NCI-H2081 treated with DMSO at 0.1 percent for 48 hours (cell line): ENCODE results near the gene STX7.

ENCODE experiments used
- DNase-seq: peaks from one replicate; lab custom pipeline; 2025; lab: John Stamatoyannopoulos, UW

STX7 gene

DNA sequence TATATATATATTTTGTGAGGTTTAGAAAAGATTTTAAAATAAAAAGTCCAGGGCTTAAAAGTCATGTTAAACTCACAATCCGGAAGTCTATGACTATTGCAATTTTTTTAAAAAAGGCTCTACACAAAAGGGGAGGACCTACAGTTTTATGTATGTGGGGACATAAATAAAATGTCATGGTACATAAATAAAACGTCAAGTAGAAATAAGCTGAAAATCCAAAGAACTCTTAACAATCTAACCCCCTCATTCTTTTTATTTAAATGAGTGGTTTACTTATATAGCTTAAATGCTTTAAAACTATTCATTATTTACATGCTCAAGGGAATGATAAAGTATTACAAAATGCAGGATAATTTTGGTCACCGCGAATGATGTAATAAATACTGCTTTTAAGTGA lies 36.2 kb downstream of the STX7 start:
- DNase-seq: no peak

DNA sequence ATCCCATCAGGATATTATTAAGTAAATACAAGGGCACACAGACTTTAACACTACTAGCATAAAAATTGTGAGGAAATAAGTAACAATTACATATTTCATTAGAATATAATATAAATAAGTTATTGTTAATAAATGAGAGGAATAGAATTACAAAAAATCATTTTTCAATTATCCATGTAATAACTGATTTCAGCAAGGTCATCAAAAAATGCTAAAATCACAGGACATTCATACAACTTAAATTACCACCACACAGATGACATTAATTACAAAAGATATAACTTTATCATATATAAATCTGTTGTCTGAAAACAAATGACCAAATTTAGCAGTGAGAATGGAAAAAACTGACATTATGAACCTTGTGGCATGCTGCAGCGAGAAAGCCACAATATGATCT lies 37.0 kb downstream of the STX7 start:
- DNase-seq: no peak

DNA sequence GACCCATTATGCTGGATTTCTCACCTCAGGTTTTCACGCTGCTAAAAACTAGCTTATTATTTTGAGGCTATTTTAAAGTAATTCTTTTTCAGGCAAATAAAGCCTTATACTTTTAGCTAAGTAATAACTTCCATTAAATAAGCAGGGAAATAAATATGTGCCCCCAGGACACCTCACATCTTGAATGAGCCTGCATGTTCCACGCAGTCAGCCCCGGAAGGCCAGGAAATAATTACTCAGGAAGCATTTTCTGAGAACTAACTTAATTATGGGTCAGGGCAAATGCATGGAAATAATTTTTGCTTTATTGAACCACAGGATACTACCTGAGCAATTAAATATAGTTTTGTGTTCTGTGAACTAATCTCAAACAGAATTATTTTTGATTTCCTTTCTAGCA lies 41.1 kb downstream of the STX7 start:
- DNase-seq: no peak

DNA sequence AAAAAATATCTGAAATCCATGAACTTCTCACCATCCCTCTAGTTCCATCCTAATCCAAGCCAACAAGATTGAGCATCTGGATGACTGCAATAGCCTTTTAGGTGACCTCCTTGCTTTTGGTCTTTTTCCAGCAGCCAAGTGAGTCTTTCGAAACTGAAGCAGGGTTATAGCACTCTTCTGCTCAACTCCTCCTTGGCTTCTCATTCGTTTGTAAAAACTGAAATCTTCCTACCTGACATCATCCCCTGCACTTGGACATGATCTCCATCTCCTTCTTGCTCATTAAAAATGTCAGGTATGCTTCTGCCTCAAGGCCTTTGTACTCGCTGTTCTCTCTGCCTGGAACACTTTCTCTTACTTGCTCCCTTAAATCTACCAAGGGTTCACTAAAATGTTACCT lies 46.0 kb downstream of the STX7 start:
- DNase-seq: no peak

DNA sequence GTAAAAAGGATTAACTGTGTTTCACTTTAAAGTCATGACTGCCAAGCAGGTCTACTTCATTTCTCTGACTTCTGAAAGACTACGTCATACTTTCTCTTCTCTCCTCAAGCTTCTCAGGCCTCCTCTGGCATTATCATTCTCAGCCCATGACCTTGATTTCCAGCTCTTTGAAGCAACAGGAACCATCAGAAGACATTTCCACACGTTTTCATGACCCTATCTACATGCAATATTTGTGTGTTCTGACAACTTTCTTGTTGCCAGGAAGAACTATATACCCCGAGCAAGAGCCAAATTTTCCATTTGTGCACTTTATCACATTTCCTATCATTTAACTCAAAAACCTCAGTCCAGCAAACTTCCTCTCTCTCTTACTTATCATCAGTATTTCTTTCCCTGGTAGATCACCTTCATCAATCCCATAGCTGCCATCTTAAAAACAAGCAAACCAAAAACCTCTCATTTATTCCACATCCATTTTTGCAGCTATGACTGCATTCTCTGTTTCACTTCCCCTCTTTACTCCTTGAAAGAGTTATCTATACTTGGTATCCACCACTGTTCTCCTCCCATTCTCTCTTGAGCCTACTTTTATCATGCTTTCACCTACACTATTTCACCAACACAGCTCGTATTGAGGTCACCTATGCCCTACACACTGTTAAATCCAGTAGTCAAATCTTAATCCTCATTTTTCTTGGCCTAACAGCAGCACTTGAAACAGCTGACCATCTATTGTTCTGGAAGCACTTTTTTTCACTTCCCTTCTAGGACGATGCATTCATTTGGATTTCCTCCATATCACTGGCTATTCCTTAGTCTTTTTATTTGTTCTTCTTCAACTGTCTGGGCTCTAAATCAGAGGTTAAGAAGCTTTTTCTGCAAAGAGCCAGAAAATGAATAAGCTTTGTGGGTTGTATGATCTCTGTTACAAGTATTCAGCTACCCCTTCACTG lies 47.1 kb downstream of the STX7 start:
- DNase-seq: no peak

DNA sequence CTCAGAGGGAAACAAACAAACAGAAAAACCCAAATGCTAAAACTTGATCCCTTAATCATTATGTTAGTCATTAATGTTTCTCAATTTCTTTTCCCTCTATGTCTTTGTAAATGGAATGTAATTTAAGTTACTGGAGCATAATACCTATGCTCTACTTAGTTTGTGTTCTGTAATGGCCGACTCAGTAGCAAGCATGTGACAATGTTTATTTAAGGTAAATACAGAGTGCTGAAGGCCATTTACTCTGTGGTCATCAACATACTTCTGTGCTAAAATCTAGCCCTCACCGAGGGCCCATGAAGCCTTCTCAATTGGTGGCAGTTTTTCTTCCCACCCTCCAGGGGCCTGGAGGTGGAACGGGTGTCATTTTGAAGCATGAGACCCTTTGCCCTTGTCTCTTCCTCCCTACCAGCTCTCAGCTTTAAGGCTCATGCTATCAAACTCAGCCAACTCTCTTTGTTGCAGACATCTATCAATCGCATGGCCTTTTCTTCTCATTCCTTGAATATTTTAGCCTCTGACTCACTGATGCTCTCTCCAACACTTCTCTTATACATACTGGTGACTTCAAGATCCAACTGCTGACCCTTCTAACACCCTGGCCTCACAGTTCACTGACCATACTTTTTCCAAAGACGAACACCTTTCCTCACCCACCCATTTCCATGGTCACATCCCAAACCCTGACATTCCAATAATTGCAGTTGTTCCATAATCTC lies 48.2 kb downstream of the STX7 start:
- no peak for DNase-seq

DNA sequence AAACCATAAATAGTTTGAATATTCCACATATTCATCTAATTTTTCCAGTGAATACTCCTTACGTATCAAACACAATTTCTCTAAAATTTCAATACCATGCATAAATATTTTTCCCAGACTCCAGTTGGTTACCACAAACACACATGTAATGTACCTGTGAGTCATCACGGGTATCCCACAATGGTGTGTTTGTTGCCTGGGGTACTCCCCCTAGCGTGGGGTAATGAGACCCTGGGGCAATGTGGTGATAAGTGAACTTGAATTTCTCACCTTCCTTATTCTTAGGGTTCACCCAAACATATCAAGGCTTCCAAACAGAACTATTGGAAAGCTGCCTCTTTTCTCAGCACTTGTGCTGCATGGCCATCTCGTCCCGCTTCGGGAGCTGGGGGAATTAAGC lies 51.0 kb downstream of the STX7 start:
- no peak for DNase-seq

DNA sequence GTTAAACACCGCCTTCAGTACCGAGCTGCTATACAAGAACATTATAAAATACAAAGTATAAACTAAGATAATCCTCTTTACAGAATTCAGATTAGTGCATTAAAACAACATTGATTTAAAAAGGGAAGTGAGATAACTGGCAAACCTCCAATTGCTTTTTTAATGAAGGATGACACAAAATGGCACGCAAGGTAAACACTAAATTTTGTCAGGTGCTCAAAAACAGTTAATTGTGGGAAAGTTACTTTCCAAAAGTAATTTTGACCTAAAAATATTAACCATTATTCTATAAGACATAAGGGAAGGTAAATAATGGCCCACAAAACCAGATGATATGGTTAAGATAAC lies 53.3 kb downstream of the STX7 start:
- DNase-seq: no peak

DNA sequence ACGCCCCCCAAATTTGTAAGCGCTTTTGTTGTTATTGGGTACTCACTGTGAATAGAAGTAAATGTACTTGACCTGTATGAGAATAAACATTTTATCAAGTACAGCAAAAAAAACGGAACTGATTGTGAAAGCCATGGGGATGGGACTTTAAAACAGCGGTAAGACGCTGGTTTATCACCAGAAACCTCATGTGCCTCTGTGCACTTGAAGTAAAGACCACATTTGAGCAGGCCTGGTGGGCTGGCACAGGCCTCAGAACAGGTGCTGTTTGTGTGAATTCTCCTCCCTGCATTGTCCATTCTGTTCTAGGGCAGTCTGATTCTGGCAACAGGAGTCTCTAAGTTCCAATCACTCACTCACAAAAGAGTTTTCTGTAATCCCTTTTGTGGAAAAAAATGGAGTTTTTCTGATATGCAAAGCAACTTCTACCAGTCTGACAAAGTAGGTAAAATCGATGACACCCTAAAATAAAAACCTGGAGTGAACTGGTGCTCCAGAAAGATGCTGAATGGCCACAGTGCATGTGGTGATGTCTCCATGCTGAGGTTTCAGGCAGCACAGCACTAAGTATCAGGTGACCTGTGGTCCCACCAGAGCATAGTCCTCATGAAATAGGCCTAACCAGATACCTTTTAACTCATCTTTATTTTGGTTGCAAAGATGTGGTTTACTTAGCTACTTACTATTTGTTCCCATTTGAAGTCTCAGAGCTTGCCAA lies 53.9 kb downstream of the STX7 start:
- DNase-seq: no peak

DNA sequence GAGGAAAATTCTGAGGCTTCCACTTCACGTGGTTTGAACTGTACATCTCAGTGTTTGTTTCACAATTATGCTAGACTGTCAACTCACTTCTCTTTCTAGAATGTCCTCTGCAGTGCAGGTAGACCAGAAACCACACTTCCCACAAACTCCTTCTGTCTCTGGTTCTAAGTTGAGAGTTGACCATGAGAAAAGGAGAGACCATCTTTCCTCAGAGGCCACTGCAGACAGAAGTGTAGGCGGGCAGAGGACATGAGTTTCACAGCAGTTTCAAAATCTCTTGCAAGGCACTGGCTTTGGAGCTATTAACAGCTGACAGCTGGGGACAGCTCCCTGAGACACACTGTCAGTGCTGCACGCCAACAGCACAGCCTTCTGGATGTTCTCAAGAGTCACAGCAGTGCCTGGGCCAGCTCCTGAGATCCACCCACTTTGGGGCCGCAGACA lies 56.2 kb downstream of the STX7 start:
- no peak for DNase-seq

- DNase-seq: no peak
These were observed 66.1 kb downstream of the STX7 start for GRCh38 chr6:132446855-132447241.

DNA sequence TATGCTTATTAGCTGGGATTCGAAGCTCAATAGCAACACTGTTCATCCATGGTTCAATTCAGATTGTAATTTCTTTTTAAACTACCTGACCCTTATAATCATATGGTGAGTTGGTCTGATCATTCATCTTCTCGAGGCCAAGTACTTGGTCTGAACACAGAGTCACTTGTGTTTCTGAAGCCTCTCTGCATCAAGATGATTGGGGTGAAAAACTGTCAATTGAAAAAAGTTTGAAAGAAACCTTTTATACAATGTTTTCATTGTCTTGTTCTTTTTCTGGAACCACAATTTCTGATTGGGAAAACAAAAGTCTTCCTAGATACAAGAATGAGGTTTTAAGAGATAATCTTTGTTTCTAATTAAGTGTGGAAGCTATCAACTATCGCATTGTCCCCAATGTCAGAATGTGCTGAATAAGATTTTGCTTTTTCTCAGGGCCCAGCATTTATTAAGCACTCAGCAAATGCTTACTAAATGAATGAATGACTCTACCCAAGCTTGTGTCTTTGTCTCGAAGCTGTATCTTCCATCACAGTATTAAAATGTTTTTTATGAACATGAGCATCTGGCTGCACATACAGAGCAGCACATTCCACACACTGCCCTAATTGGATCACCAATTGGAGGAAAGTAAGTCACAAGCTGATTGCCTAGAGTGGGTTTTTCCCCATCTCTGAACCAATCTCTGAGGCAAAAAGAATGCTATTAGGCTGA lies 66.6 kb downstream of the STX7 start:
- DNase-seq: no peak

- DNase-seq: no peak
These were observed 67.5 kb downstream of the STX7 start for GRCh38 chr6:132445201-132445951.

DNA sequence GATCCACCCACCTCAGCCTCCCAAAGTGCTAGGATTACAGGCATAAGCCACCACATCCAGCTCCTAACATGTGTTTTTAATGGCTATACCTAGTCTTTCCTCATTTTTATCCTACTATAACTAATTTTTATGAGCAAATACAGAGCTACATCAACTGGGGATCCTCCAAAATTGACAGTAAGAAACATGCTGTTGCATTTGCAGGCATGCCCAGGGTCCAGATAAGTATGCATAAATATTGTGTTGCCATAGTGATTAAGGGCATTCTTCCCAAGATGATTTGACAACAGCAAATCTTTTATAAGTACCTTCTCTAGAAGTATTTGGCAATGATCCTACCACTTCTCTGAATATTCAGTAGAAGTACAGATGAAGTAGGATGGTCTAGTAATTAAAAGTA lies 69.7 kb downstream of the STX7 start:
- DNase-seq: no peak

GRCh38 chr6:132430110-132430509 lies 82.8 kb downstream of the STX7 start:
- no peak for DNase-seq

DNA sequence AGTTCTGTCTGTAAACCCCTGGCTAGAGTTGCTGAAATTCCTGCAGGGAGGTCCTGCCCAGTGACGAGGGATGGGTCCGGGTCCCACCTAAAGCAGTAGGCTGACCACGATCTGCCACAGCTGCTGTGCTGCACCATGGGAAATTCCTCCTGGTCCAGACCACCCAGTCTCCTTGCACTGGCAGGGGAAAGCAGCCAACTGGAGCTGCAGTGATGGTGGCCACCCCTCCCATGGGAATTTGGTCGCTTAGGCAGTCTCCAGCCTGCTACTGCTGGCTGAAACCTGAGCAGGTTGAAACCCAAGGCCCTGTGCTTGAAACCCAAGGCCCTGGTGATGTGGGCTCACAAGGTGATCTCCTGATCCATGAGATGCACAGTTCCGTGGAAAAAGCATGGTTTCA lies 87.7 kb downstream of the STX7 start:
- no peak for DNase-seq

DNA sequence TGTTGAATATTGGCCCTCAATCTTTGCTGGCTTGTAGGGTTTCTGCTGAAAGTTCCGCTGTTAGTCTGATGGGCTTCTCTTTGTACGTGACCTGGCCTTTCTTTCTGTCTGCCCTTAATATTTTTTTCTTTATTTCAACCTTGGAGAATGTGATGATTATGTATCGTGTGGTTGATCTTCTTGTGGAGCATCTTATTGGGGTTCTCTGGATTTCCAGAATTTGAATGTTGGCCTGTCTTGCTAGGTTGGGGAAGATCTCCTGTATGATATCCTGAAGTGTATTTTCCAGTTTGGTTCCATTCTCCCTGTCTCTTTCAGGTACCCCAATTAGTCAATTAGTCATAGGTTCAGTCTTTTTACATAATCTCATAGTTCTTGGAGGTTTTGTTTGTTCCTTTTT lies 89.1 kb downstream of the STX7 start:
- DNase-seq: no peak

GRCh38 chr6:132418235-132418965 lies 94.5 kb downstream of the STX7 start:
- DNase-seq: no peak

DNA sequence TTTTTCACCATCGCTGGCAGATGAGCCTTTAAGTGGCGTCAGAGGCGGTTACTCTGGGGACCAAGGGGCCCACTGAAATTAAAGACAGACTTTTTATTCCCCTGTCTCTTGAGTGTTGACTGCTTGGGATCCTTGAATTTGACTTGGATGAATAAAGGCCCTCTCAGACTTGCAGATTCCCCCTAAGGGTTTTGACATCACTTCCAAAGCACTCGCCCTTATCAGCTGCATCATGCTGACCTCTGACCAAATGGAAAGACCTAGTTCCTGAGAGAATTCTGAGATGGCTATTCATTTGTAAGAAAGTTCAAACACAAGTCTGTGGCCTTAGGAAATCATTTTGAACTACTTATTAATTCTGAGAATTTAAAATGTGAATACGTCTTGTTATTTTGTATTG lies 98.2 kb downstream of the STX7 start:
- DNase-seq: no peak

DNA sequence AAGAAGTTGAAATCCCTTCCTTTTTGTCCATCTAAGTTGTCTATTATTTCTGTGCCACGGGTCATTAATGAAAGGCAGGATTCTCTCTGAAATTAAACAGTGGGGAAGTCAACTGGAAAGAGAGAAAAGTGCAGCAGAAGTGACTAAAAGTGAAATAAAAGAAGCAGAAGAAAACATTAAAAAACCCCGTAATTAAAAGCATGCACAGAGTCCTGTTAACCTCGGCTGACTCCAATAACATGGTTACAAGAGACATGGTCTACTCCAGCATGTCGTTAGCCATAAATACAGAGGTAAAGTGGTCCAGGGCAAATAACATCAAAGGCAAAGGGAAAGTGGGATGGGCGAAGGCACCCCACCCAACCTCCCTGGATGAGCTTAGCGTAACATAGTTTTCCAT lies 98.6 kb downstream of the STX7 start:
- DNase-seq: no peak

- no peak for DNase-seq
These were observed 99.5 kb downstream of the STX7 start for GRCh38 chr6:132413499-132413802.
